ENCODE results near the gene NUP160. TPM values are rescaled to one million over a fixed set of nuclear protein-coding genes. Genes with fewer than 3 reads are reported as not detected.
"Not testable (repeated sequence)": the region's sequence is repeated elsewhere in the genome, so short reads cannot be mapped to it uniquely, and the experiment has no call there.

NUP160 gene
- total RNA-seq, 1 donor from 2014 or later = 88.2 TPM

- Histone ChIP-seq H3K36me3 (peaks cover 10% of the 10 kb centered on the region), H3K4me2 (no peak overlapping the region), H2AFZ (replicated peaks) (no peak overlapping the region), H3K27ac (no peak overlapping the region), H3K4me1 (no peaks in the 10 kb centered on the region), H3K79me2 (ENCODE audit: low read depth) (no peaks in the 10 kb centered on the region), H3K9ac (no peak overlapping the region), H3K9me3 (ENCODE audit: low read depth) (no peaks in the 10 kb centered on the region), H3K27me3 (no peaks in the 10 kb centered on the region), H4K20me1 (ENCODE audit: low read depth) (no peaks in the 10 kb centered on the region), H3F3A (ENCODE audit: low read depth) (peaks cover 36% of the 10 kb centered on the region), H3K4me3 (no peak overlapping the region)
- peaks cover 8% of the 10 kb centered on the region for H3K4me1 Mint-ChIP-seq
- no peak overlapping the region for H3K27ac Mint-ChIP-seq
- H3K27me3 Mint-ChIP-seq (ENCODE audit: insufficient read depth, low read depth) = peaks cover 6% of the 10 kb centered on the region
- H3K36me3 Mint-ChIP-seq = peaks cover 14% of the 10 kb centered on the region
- TF ChIP-seq EZH2 (IDR thresholded peaks at IDR 0.05) (no peak), CTCF (IDR thresholded peaks at IDR 0.05) (no peak), EZH2phosphoT487 (IDR thresholded peaks at IDR 0.05) (no peak)
- no peak overlapping the region for H3K4me3 Mint-ChIP-seq
- H3K9me3 Mint-ChIP-seq = no peaks in the 10 kb centered on the region
- no peak for DNase-seq (ENCODE audit: low spot score)
These were observed 74.3 kb downstream of the NUP160 start for GRCh38 chr11:47773882-47774281.

GRCh38 chr11:47769556-47769955, 78.6 kb downstream of the NUP160 start:
- peak overlapping the region; percentile 69 for H3K4me3 Mint-ChIP-seq
- peak; percentile 62 for DNase-seq (ENCODE audit: low spot score)
- peak overlapping the region; percentile 94 for H3K27ac Mint-ChIP-seq
- not testable (repeated sequence) for H3K36me3 ChIP-seq; H3K9ac ChIP-seq; H3K9me3 ChIP-seq (ENCODE audit: low read depth); H3K4me3 ChIP-seq; H3K36me3 Mint-ChIP-seq; H3K27me3 ChIP-seq; H3K4me2 ChIP-seq; H2AFZ ChIP-seq (replicated peaks); H3K27me3 Mint-ChIP-seq (ENCODE audit: insufficient read depth, low read depth); H3K9me3 Mint-ChIP-seq
- peaks cover 19% of the 10 kb centered on the region for H4K20me1 ChIP-seq (ENCODE audit: low read depth)
- peak overlapping the region; percentile 67 for H3K27ac ChIP-seq
- H3K79me2 ChIP-seq (ENCODE audit: low read depth) = peaks cover 37% of the 10 kb centered on the region
- H3K4me1 Mint-ChIP-seq = peaks cover 21% of the 10 kb centered on the region
- peaks cover 37% of the 10 kb centered on the region for H3F3A ChIP-seq (ENCODE audit: low read depth)
- peaks cover 12% of the 10 kb centered on the region for H3K4me1 ChIP-seq

GRCh38 chr11:47768101-47768612, 80.0 kb downstream of the NUP160 start:
- H3F3A ChIP-seq (ENCODE audit: low read depth) = peaks cover 37% of the 10 kb centered on the region
- peaks cover 21% of the 10 kb centered on the region for H3K4me1 Mint-ChIP-seq
- peak overlapping the region; percentile 98 for H3K27ac ChIP-seq
- peaks cover 22% of the 10 kb centered on the region for H4K20me1 ChIP-seq (ENCODE audit: low read depth)
- peak overlapping the region; percentile 87 for H3K9ac ChIP-seq
- H3K4me1 ChIP-seq = peaks cover 12% of the 10 kb centered on the region
- no peaks in the 10 kb centered on the region for H3K27me3 ChIP-seq
- peak overlapping the region; percentile 93 for H3K4me3 Mint-ChIP-seq
- no peaks in the 10 kb centered on the region for H3K9me3 Mint-ChIP-seq
- peak overlapping the region; percentile 76 for H3K4me2 ChIP-seq
- TF ChIP-seq CTCF (IDR thresholded peaks at IDR 0.05) (no peak), EZH2phosphoT487 (IDR thresholded peaks at IDR 0.05) (no peak), EZH2 (IDR thresholded peaks at IDR 0.05) (no peak)
- peaks cover 5% of the 10 kb centered on the region for H3K36me3 Mint-ChIP-seq
- H3K27me3 Mint-ChIP-seq (ENCODE audit: insufficient read depth, low read depth) = peaks cover 10% of the 10 kb centered on the region
- peaks cover 9% of the 10 kb centered on the region for H3K36me3 ChIP-seq
- H3K79me2 ChIP-seq (ENCODE audit: low read depth) = peaks cover 49% of the 10 kb centered on the region
- H3K9me3 ChIP-seq (ENCODE audit: low read depth) = no peaks in the 10 kb centered on the region
- H2AFZ ChIP-seq (replicated peaks) = no peak overlapping the region
- H3K27ac Mint-ChIP-seq = peak overlapping the region; percentile 100
- H3K4me3 ChIP-seq = peak overlapping the region; percentile 72
- DNase-seq (ENCODE audit: low spot score) = peak; percentile 33

GRCh38 chr11:47766509-47767227, 81.5 kb downstream of the NUP160 start:
- Mint-ChIP-seq H3K27me3 (ENCODE audit: insufficient read depth, low read depth) (peaks cover 10% of the 10 kb centered on the region), H3K4me3 (peak overlapping the region; percentile 93), H3K27ac (peak overlapping the region; percentile 78), H3K4me1 (peaks cover 21% of the 10 kb centered on the region), H3K9me3 (no peaks in the 10 kb centered on the region), H3K36me3 (peaks cover 7% of the 10 kb centered on the region)
- Histone ChIP-seq H3K36me3 (peaks cover 9% of the 10 kb centered on the region), H3F3A (ENCODE audit: low read depth) (peaks cover 29% of the 10 kb centered on the region), H3K27ac (peak overlapping the region; percentile 65), H3K9ac (peak overlapping the region; percentile 94), H3K4me1 (peaks cover 12% of the 10 kb centered on the region), H3K4me3 (peak overlapping the region; percentile 72), H2AFZ (replicated peaks) (no peak overlapping the region), H3K27me3 (no peaks in the 10 kb centered on the region), H3K79me2 (ENCODE audit: low read depth) (peaks cover 64% of the 10 kb centered on the region), H4K20me1 (ENCODE audit: low read depth) (peaks cover 22% of the 10 kb centered on the region), H3K4me2 (peak overlapping the region; percentile 81), H3K9me3 (ENCODE audit: low read depth) (no peaks in the 10 kb centered on the region)
- no peak for TF ChIP-seq CTCF (IDR thresholded peaks at IDR 0.05)
- TF ChIP-seq EZH2 (IDR thresholded peaks at IDR 0.05) = no peak
- TF ChIP-seq EZH2phosphoT487 (IDR thresholded peaks at IDR 0.05) = no peak
- peak; percentile 57 for DNase-seq (ENCODE audit: low spot score)
